VCaP (cell line): Measurements from ENCODE around the gene PLD2.

Experiments used
- H3K27ac ChIP-seq: fragments of 450-650 bp; 2 replicates; pipeline ENCODE4 v1.5.1; 2017
- TF ChIP-seq, protein P1 (sequence below): fragments of 450-650 bp; conservative IDR thresholded peaks from 2 replicates; pipeline ENCODE4 v1.5.1; 2017; ENCODE audit warnings: mild to moderate bottlenecking, moderate library complexity

Gene PLD2

DNA sequence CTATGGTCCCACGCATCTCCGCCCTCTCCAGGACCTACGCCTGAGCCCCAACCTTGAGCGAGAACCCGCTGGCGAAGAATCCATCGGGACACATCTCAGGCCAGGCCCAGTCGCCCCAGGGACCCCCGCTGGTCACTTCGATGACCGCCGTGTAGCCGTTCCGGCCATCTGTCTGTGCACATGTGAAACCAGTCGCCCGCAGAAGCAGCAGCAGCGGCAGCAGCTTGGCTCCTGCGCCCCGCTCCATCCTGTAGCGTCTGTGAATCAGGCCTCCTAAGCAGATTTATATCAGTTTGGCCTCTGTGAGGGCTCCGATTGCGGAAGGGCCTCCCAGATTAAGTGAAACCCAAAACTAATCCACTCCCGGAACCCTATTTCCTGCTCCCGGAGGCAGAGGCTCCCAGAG lies 20.8 kb upstream of the PLD2 start, which contains the start of gene VMO1:
TSS of gene VMO1 (minus strand) at position 259 of the 406 bp plus-strand sequence. CDS start at position 247, 12 bp downstream.
- H3K27ac ChIP-seq: no peak within 1 kb of the TSS
- TF ChIP-seq, protein P1, sequence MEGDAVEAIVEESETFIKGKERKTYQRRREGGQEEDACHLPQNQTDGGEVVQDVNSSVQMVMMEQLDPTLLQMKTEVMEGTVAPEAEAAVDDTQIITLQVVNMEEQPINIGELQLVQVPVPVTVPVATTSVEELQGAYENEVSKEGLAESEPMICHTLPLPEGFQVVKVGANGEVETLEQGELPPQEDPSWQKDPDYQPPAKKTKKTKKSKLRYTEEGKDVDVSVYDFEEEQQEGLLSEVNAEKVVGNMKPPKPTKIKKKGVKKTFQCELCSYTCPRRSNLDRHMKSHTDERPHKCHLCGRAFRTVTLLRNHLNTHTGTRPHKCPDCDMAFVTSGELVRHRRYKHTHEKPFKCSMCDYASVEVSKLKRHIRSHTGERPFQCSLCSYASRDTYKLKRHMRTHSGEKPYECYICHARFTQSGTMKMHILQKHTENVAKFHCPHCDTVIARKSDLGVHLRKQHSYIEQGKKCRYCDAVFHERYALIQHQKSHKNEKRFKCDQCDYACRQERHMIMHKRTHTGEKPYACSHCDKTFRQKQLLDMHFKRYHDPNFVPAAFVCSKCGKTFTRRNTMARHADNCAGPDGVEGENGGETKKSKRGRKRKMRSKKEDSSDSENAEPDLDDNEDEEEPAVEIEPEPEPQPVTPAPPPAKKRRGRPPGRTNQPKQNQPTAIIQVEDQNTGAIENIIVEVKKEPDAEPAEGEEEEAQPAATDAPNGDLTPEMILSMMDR: no peak

GRCh38 chr17:4786516-4786915 lies 20.4 kb upstream of the PLD2 start:
- TF ChIP-seq, protein P1: no peak
- H3K27ac ChIP-seq: no peak overlapping the region

- no peak overlapping the region for H3K27ac ChIP-seq
- TF ChIP-seq, protein P1: no peak
Observed at GRCh38 chr17:4788159-4788806, 18.7 kb upstream of the PLD2 start.

DNA sequence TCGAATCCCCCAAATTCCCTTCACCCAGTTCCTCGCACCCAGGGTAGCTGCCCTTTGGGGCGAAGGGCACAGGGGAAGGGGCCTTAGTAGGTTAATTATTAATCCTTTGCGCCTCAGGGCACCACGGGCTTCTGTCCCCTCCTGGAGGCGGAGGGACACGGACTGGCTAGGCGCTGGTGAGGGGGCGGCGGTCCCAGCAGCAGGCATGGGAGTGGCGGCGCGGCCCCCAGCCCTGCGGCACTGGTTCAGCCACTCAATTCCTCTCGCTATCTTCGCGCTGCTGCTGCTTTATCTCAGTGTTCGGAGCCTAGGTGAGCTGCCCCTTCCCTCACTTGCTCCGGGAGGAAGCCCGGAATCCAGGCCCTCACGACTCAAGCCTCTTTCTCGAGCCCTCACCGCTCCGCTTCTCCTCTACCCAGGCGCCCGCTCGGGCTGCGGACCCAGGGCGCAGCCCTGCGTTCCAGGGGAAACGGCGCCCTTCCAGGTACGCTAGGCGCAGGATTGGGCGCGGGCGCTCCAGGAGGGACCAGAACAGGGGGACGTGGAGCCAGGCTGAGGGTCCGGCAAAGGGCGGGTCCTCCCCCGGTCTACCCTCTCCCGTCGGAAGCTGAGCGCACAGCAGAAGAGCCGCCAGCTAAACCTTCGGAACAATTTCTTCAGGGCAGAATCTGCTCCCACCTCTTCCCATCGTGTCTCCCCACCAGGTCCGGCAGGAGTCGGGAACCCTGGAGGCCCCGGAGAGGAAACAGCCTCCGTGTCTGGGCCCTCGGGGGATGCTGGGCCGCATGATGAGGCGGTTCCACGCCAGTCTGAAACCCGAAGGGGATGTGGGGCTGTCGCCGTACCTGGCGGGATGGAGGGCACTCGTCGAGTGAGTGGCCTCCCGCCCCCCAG lies 17.9 kb upstream of the PLD2 start, which contains the start of gene GLTPD2:
TSS of gene GLTPD2 (plus strand) at position 158 of the 894 bp plus-strand sequence. CDS start at position 206, 48 bp downstream.
- TF ChIP-seq, protein P1: no peak
- H3K27ac ChIP-seq: peak within 1 kb of the TSS; percentile 84

DNA sequence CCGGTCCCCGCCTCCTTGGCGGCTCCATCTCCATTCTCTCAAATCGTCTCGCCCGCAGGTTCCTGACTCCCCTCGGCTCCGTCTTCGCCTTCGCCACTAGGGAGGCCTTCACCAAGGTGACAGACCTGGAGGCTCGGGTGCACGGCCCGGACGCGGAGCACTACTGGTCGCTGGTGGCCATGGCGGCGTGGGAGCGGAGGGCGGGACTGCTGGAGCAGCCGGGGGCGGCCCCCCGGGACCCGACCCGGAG lies 17.3 kb upstream of the PLD2 start:
- peak overlapping the region; percentile 84 for H3K27ac ChIP-seq
- TF ChIP-seq, protein P1: no peak

DNA sequence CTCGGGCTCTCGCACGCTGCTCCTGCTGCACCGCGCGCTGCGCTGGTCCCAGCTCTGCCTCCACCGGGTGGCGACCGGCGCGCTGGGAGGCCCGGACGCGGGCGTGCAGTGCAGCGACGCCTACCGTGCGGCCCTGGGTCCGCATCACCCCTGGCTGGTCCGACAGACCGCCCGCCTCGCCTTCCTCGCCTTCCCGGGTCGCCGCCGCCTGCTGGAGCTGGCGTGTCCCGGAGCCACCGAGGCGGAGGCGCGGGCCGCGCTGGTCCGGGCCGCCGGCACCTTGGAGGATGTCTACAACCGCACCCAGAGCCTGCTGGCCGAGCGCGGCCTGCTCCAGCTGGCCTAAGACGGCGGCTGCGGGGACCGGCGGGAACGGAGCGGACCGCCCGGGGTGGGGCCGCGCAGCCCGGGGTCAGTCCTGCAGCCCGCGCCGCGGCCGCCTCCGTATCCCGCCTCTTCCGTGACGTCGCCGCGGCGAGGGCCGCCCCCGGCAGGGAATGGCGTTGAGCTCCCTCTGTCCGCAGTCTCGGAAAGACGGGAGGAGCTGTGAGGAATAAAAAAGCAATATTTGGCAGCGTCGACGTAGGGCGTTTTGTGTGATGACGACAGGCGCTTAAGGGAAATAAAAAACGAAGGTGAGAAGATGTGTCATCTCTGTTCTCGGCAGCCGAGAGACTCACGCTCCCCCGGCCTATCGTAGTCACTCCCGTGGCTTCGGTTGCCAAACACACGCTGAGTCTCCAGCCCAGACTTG lies 16.8 kb upstream of the PLD2 start:
- TF ChIP-seq, protein P1: peak; percentile 79
- H3K27ac ChIP-seq: peak overlapping the region; percentile 84

DNA sequence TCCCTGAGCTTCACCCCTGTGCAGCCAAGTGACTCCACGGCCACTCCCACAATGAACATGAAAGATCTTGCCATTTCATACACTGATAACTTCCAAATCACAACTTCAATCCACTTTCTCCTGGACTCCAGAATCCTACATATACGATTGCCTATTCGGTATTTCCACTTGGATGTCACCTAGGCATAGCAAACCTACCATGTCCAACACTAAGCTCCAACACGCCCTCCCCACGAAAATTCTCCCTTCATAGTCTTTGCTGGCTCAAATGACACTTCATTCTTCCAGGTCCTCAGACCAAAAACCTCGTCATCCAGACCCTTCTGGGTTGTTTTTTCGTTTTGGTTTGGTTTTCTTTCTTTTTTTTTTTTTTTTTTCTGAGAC lies 16.3 kb upstream of the PLD2 start:
- H3K27ac ChIP-seq: peak overlapping the region; percentile 84; the same call in 1 of the 2 replicates
- TF ChIP-seq, protein P1: no peak
